GM18526 (cell line): Measurements from ENCODE around the gene ACTL6A.

ENCODE experiments used
- POLR2A ChIP-seq: IDR thresholded peaks from 3 replicates; pipeline ENCODE4 v1.6.1; 2011; ENCODE audit not compliant: insufficient read length; ENCODE audit errors: extremely low read depth

The ACTL6A gene

DNA sequence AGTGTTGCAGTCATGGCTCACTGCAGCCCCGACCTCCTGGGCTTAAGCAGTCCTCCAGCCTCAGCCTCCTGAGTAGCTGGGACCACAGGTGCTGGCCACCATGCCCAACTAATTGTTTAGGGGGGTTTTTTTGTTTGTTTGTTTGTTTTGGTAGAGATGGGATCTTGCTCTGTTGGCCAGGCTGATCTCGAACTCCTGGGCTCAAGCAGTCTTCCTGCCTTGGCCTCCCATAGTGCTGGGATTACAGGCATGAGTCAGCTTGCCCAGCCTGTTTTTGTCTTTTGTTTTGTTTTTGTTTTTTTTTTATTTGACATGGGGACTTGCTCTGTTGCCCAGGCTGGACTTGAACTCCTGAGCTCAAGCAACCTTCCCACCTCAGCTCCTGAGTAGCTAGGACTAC is 59.3 kb downstream of the ACTL6A start:
- no peak for TF ChIP-seq POLR2A

GRCh38 chr3:179624451-179624850 is 61.7 kb downstream of the ACTL6A start:
- TF ChIP-seq POLR2A, result no peak

GRCh38 chr3:179630753-179631451 is 68.2 kb downstream of the ACTL6A start:
- TF ChIP-seq POLR2A, result no peak
